ENCODE results near the gene RFPL1. TPM values are rescaled to one million over a fixed set of nuclear protein-coding genes. Genes with fewer than 3 reads are reported as not detected.
A peak's percentile ranks its signal among the peaks of the same experiment; 100 is the strongest.

Gene RFPL1
- total RNA-seq, 2 donors from 2014 or later, result not detected

GRCh38 chr22:29459773-29460172 is 21.4 kb downstream of the RFPL1 start:
- ATAC-seq, result no peak
- intact Hi-C loops (cut with DNase I), result no loop called here
- no peak for DNase-seq
- no peaks in the 10 kb centered on the region for H3K27me3 ChIP-seq
- no peak for TF ChIP-seq CTCF (IDR thresholded peaks at IDR 0.05)
- no peak for TF ChIP-seq POLR2A (IDR thresholded peaks at IDR 0.05)
- no peak overlapping the region for H3K4me3 ChIP-seq
- no peaks in the 10 kb centered on the region for H3K36me3 ChIP-seq (replicated peaks in 1 of 2; ENCODE audit: insufficient read depth in 1 of 2, low read depth in 2 of 2)
- no peaks in the 10 kb centered on the region for H3K4me1 ChIP-seq
- WGBS, 2 donors, result 52 to 78% methylated on average over 8 of the region's 9 CpGs
- no peaks in the 10 kb centered on the region for H3K9me3 ChIP-seq
- no peak overlapping the region for H3K27ac ChIP-seq

DNA sequence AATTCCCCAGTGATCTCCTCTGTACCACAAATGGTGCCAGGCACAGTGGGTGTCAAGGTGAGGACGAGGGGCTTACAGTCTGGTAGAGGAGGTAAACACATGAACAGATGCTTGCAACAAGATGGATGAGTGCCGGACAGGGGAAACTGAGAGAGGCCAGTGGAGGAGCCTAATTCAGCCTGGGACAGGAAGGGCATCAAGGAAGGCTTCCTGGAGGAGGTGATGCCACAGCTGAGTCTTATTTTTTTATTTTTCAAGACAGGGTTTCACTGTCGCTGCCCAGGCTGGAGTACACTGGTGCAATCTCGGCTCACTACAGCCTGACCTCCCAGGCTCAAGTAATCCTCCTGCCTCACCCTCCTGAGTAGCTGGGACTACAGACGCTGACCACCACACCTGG is 22.9 kb downstream of the RFPL1 start:
- Histone ChIP-seq H3K4me1 (no peaks in the 10 kb centered on the region), H3K36me3 (replicated peaks in 1 of 2; ENCODE audit: insufficient read depth in 1 of 2, low read depth in 2 of 2) (no peaks in the 10 kb centered on the region), H3K9me3 (no peaks in the 10 kb centered on the region), H3K27me3 (no peaks in the 10 kb centered on the region), H3K4me3 (no peak overlapping the region), H3K27ac (no peak overlapping the region)
- intact Hi-C loops (cut with DNase I), result no loop called here
- ATAC-seq (no peak), DNase-seq (no peak)
- TF ChIP-seq POLR2A (IDR thresholded peaks at IDR 0.05) (no peak), CTCF (IDR thresholded peaks at IDR 0.05) (no peak)
- 82 to 85% methylated on average over 5 of the region's 5 CpGs for WGBS, 2 donors

DNA sequence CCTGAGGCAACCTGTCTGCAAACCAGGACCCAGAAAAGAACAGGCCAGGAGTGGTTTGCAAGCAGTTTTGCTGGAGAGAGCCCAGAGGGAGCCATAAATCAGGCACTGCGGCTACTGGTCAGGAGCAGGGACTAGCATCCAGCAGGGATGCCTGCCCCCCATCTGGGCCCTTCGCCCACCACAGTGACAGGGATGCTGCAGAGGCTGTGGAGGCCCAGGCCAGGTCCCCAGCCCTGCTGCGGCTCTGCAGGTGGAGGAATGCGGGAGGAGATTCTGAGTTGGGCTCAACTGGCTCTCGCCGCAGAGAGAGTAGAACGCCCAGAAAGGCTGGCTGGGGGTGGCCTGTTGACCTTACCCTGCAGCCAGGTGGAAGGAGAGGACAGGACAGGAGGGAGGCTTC is 25.2 kb downstream of the RFPL1 start:
- no peak for TF ChIP-seq POLR2A (IDR thresholded peaks at IDR 0.05)
- no peak for TF ChIP-seq CTCF (IDR thresholded peaks at IDR 0.05)
- no peaks in the 10 kb centered on the region for H3K36me3 ChIP-seq (replicated peaks in 1 of 2; ENCODE audit: insufficient read depth in 1 of 2, low read depth in 2 of 2)
- H3K27me3 ChIP-seq, result no peaks in the 10 kb centered on the region
- H3K9me3 ChIP-seq, result no peaks in the 10 kb centered on the region
- intact Hi-C loops (cut with DNase I), result no loop called here
- no peaks in the 10 kb centered on the region for H3K4me1 ChIP-seq
- 87 to 95% methylated on average over 7 of the region's 7 CpGs for WGBS, 2 donors
- H3K27ac ChIP-seq, result no peak overlapping the region
- no peak for ATAC-seq
- no peak overlapping the region for H3K4me3 ChIP-seq
- DNase-seq, result no peak

GRCh38 chr22:29464581-29464980 is 26.2 kb downstream of the RFPL1 start:
- no peaks in the 10 kb centered on the region for H3K9me3 ChIP-seq
- DNase-seq (no peak), ATAC-seq (no peak)
- H3K27me3 ChIP-seq, result no peaks in the 10 kb centered on the region
- no peak overlapping the region for H3K27ac ChIP-seq
- WGBS, 2 donors, result 71 to 83% methylated on average over 2 to 7 of the region's 7 CpGs
- no peak overlapping the region for H3K4me3 ChIP-seq
- H3K4me1 ChIP-seq, result no peaks in the 10 kb centered on the region
- no peaks in the 10 kb centered on the region for H3K36me3 ChIP-seq (replicated peaks in 1 of 2; ENCODE audit: insufficient read depth in 1 of 2, low read depth in 2 of 2)
- intact Hi-C loops (cut with DNase I), result no loop called here
- TF ChIP-seq POLR2A (IDR thresholded peaks at IDR 0.05), result no peak
- TF ChIP-seq CTCF (IDR thresholded peaks at IDR 0.05), result no peak

DNA sequence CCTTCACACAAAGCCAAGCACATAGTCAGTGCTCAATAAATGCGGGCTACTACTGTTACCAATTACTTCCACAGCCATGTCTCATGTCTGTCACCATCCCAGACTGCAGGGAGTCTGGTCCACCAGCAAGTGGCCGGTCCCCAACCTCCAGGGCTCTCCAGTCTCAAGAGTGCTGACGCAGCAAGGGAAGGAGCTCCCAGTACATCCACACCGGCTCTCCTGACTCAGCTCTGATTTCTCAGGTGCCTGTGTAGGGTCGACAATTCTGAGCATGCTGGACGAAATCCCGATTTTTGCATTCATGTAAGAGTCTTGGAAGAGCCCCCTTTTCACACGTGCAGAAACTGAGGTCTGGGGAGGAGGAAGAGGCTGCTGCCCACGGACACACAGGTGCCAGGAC is 31.4 kb downstream of the RFPL1 start:
- Histone ChIP-seq H3K36me3 (replicated peaks in 1 of 2; ENCODE audit: insufficient read depth in 1 of 2, low read depth in 2 of 2) (no peaks in the 10 kb centered on the region), H3K27me3 (peaks cover 0 to 11% of the 10 kb centered on the region in 2 donors), H3K4me1 (peaks cover 8% of the 10 kb centered on the region), H3K9me3 (no peaks in the 10 kb centered on the region), H3K4me3 (no peak overlapping the region), H3K27ac (no peak overlapping the region)
- no peak for ATAC-seq
- WGBS, 2 donors, result 50 to 58% methylated on average over 9 of the region's 9 CpGs
- intact Hi-C loops (cut with DNase I), result no loop called here
- TF ChIP-seq POLR2A (IDR thresholded peaks at IDR 0.05) (no peak), CTCF (IDR thresholded peaks at IDR 0.05) (no peak)
- peak in 1 of 4 donors; percentile 20 for DNase-seq
